H1 (cell line): ENCODE data around the gene GRM4. TPM values are rescaled to one million over a fixed set of nuclear protein-coding genes. Genes with fewer than 3 reads are reported as not detected.

ENCODE experiments used
- ATF3 ChIP-seq: IDR thresholded peaks from 2 replicates; pipeline ENCODE4 v1.6.1; 2011; ENCODE audit warnings: low read depth, mild to moderate bottlenecking, low read length; ENCODE audit not compliant: insufficient read depth
- HDAC6 ChIP-seq: IDR thresholded peaks from one replicate; pipeline ENCODE4 v1.7.1; 2012; ENCODE audit warnings: low read depth, mild to moderate bottlenecking, inconsistent platforms, low read length, moderate library complexity
- NANOG ChIP-seq: IDR thresholded peaks from 2 replicates; pipeline ENCODE4 v1.6.1; 2011; ENCODE audit warnings: low read length, low read depth, mild to moderate bottlenecking, inconsistent platforms; ENCODE audit not compliant: insufficient read depth, poor library complexity, severe bottlenecking
- SAP30 ChIP-seq: fragments of 300-600 bp; sonication (generic); IDR thresholded peaks from 2 replicates; pipeline ENCODE4 v1.7.1; 2012; ENCODE audit warnings: low read length, moderate library complexity, mild to moderate bottlenecking, inconsistent platforms; ENCODE audit not compliant: insufficient read depth, insufficient replicate concordance
- polyA plus RNA-seq, 7 experiments: library from polyadenylated mRNA; depleted of rRNA in 3 of 7; stranded (reverse) in 5 of 7; unstranded in 2 of 7; fragments of >200 nt in 5 of 7; fragments of 200-250 nt in 2 of 7; gene quantifications; 1 replicate in 5 of 7; 2 replicates in 1 of 7; 4 replicates in 1 of 7; pipeline versions ENCODE4 v1.2.1 to v1.2.3, GENCODE V29; 2011 to 2013; ENCODE audit warnings: missing spikeins in 2 of 7, mixed read lengths in 2 of 7
- total RNA-seq: library from RNA; stranded (reverse); fragmentation: NEBNext Ultra II Directional; extraction: Animal tissue kit (Norgen Biotek cat#: 25700); gene quantifications from 2 replicates; pipeline ENCODE4 v1.2.1, GENCODE V29; 2021

Gene GRM4
- total and polyA plus RNA-seq, 2 of the 8 experiments (the other 6 are each of a cell fraction or from before 2014, with no cell fraction given): 19.6 to 21.5 TPM

- no peak for TF ChIP-seq ATF3
- TF ChIP-seq SAP30: no peak
- TF ChIP-seq HDAC6: no peak
- TF ChIP-seq NANOG: no peak
Observed at GRCh38 chr6:34065466-34066217, 80.2 kb downstream of the GRM4 start (continued).
